HG03175 (cell line): ENCODE results near the gene HMGN3.
A peak's percentile ranks its signal among the peaks of the same experiment; 100 is the strongest.
"Not testable (repeated sequence)": the region's sequence is repeated elsewhere in the genome, so short reads cannot be mapped to it uniquely, and the experiment has no call there.

Source experiments
- ATAC-seq: cut with Tn5 transposase; IDR thresholded peaks from one replicate; pipeline ENCODE4 v1.9.1; 2021; ENCODE audit warnings: mild to moderate bottlenecking, moderate library complexity; ENCODE audit not compliant: unreplicated experiment

The HMGN3 gene

DNA sequence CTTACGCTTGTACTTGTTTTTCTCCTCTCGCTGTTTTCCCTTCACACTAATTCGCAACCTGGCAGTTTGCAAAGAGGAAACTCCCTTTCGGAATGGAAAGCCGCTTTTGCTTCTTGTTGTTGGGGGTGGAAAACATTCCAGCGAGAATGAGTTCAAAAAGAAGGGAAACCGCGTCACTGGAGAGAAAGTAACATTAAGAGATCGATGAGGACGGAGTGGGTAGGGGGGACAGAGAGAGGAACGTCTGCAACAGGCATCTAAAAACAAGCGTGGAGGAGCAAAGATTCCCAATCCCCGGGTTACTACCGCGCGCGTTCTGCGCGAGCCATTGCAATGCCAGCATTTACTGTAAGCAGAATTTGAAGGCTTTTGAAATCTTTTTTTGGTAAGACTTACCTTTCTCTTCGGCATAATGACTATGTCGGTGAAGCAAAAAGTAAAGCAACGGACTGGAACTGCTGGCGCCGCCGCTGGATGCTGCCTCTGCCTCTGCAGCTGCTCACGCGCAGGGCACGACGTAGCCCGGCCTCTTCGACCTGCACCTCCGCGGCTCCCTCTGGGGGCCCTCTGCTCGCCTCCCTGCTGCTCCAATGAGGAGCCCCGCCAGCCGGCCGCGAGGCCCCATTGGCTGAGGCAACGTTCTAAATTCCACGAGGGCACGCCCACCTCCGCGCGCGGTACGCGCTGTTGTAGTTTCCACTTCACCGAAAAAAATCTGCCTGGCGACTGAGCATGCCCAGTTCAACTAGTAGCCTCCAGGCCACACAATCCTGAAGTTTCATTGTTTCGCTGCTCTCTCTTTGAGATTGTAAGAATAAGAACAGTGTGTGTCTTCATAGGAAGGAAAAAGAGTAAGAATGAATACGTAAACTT, at the start of gene HMGN3:
TSS of gene HMGN3 (minus strand) at position 533 of the 873 bp plus-strand sequence.
- ATAC-seq = peak; percentile 92

DNA sequence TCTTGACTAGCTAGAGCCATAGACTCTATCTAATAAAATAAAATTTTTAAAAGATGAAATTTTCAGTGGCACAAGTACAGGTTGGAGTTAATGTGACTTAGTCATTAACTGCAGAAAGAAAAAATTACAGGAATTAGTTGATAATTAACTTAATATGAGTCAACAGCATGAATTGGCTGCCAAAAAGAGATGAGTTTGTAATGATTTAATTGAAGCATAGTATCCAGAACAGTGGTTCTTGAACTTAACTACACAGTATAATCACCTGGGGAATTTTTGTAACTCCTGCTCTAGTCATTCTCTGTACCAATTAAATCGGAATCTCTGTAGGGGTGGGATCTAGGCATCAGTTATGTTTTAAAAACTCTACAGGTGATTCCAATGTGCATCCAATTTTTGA, 46.3 kb upstream of the HMGN3 start:
- ATAC-seq = no peak

DNA sequence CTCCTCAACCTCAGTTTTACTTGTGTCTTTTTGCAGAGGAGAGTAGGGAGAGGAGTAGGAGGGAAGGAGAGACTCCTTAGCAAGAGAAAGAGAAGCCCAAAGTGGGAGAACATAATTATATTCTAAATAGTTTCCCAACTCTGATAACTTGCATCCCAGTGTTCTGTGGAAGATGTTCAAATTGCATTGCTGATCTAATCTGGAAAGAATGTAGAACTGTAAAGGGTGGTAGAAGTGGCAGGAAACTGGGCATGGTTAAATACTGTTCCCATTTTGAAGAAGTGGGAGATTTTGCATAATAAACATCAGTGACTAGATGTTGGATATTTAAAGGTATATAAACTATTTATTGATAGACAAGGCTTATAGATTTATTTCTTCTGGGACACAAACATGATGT, 42.6 kb upstream of the HMGN3 start:
- ATAC-seq = no peak

DNA sequence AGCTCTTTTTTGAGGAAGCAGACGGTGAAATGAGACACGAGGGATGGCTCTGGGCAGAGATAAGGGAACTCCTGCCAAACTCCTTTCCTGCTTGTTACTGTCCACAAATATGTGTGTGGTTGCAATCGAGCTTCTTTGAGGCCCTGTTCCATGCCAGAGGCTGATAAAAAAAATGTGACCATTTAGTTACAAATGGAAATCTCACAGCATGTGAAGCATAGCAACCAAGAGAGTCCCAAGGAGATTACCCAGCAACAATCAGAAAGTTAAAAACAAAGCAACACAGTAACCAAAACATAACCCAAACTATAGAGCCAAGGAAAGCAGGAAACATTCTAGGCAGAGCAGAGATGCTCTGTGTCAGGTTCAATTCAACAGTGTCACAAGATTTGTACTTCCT, 35.4 kb upstream of the HMGN3 start:
- no peak for ATAC-seq

DNA sequence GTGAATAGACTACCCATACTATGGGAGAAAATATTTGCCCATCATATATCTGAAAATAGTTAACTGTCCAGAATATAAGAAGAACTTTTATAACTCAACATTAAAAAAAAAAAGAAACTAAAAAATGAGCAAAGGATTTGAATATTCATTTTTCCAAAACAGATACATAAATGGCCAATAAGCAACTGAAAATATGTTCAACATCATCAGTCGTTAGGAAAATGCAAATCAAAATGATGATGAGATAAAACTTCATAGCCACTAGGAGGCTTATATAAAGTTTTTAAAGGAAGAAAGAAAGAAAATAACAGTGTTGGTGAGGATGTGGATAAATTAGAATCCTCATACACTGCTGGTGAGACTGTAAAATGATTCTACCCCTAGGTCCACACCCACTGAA, 32.6 kb upstream of the HMGN3 start:
- ATAC-seq = no peak

DNA sequence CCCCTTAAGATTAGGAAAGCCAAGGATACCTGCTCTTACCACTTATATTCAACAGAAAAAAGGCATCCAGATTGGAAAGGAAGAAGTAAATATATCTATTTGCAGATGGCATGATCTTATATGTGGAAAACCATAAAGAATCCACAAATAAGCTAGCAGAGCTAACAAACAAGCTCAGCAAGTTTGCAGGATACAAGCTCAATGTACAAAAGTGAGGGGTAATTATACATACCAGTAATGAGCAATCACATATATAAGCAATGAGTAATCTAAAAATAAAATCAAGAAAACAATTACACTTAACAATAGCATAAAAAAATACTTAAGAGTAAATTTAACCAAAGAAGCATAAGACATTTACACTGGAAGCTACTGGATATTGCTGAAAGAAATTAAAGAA, 31.6 kb upstream of the HMGN3 start:
- no peak for ATAC-seq

DNA sequence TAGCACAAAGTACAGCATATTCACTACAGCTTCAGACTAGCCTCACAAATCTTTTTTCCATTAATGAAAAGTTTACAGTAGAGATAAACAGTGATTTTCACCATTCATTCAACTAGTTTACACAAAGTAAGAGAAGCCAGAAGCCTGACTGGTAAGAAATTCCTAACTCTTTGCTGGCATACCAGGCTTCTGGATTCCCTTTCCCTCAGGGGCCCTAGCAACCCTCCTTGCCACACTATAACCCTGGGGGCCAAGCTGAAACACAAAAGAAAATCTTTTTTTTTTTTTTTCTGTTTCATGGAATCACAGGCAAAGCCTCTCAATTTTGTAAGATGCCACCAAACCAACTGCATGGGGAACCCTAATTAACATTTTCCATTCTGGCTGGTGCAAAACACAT, 28.9 kb upstream of the HMGN3 start:
- no peak for ATAC-seq

DNA sequence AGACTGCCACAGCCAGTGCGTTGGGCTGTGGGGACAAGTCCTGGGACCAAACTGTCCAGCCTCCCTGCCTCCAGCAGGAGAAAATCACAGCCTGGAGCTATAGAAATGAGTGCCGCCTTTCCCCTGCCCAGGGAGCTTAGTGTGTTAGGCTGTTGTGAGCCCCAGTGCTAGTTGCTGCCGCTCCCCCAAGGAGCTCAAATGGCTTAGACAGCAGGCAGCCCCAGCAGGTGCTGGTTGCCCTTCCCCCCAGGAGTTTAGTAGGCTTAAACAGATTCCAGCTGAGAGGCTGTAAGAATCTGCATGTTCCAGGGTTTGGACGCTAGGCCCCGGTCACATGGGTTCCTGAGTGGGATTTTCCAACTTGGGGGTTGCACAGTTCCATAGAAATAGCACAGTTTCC, 27.2 kb upstream of the HMGN3 start:
- ATAC-seq = no peak

DNA sequence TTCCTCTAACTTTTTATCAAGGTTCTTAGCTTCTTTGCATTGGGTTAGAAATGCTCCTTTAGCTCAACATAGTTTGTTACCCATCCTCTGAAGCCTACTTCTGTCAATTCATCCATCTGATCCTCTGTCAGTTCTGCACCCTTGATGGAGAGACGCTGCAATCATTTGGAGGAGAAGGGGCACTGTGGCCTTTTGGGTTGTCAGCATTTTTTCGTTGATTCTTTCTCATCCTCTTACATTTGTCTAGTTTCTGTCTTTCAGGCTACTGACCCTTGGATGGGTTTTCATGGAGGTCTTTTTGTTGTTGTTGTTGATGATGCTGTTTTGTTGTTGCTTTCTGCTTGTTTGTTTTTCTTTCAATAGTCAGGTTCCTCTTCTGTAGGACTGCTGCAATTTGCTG, 26.3 kb upstream of the HMGN3 start:
- ATAC-seq = no peak

DNA sequence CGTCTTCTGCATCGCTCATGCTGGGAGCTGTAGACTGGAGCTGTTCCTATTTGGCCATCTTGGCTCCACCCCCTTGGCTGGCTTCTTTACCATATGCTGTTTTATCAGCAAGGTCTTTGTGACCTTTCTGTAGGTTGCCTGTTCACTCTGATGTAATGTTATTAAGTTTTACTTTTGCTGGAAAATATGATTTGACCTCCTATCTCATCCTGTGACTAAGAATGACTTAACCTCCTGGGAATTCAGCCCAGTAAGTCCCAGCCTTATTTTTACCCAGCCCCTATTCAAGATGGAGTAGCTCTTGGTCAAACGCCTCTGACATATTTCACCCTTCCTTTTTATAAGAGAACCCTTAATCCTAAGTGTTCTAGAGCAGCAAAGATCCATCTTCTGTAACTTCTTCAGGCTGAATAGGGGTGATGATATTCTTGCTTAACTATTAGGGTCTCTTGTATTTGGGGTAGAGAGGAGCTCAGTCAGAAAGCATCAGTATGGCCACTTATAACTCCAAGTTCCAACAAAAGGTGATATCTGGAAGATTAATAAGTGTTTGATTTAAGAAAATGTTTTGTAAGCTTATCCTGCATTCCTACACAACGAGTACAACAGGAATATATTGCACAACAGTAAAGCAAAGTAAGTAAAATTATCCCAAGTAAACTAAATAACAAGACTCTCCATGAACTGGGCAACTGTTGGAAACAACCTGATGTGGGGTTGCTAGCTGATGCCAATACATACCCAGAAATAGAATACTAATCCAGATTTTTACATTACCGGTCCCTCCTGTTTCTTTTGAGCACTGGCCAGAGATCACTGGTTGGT, 23.1 kb upstream of the HMGN3 start:
- ATAC-seq = no peak

DNA sequence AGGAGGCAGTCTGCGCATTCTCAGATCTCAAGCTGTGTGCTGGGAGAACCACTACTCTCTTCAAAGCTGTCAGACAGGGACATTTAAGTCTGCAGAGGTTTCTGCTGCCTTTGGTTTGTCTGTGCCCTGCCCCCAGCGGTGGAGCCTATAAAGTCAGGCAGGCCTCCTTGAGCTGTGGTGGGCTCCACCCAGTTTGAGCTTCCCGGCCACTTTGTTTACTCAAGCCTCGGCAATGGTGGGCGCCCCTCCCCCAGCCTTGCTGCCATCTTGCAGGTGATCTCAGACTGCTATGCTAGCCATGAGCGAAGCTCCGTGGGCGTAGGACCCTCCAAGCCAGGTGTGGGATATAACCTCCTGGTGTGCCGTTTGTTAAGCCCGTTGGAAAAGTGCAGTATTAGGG, 22.3 kb upstream of the HMGN3 start:
- ATAC-seq = not testable (repeated sequence)

DNA sequence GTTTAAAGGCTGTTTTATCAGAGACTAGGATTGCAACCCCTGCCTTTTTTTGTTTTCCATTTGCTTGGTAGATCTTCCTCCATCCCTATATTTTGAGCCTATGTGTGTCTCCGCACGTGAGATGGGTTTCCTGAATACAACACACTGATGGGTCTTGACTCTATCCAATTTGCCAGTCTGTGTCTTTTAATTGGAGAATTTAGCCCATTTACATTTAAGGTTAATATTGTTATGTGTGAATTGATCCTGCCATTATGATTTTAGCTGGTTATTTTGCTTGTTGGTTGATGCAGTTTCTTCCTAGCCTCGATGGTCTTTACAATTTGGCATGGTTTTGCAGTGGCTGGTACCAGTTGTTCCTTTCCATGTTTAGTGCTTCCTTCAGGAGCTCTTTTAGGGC, 20.6 kb upstream of the HMGN3 start:
- ATAC-seq = not testable (repeated sequence)

DNA sequence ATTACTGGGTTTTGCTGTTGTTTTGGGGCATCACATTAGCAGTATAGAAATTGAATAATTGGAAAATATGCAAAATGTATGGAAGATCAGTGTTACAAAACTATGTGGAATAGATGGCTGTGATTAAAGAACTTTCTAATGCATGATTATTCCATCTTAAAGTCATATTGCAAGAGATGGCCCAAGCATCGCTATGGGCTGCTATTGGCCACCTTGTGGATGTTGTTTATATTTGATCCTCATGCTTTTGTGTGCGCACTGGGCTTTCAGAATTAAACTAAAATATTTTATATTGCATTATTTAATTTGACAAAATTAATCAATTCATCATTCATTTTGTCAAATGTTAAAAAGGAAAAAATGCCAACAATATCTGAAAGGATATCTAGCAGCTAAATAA, 16.1 kb upstream of the HMGN3 start:
- ATAC-seq = no peak

DNA sequence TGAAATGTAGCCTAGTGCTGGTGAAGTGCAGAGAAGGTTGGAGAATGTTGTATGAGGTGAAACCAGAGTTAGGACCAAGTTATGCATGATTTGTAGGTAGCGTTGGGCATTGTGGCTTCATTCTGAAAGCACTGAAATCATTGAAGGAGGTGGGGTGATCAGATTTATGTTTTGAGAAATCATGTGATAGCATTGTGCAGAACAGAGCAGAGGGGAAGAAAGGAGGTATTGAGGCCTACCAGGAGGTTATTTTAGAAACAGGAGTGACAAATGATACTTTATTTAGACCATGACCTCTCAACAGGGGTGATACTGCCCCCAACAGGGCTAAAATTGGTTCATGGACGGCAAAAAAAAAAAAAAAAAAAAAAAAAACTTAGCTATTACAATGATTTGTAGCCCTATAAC, 15.6 kb upstream of the HMGN3 start:
- peak; percentile 68 for ATAC-seq

DNA sequence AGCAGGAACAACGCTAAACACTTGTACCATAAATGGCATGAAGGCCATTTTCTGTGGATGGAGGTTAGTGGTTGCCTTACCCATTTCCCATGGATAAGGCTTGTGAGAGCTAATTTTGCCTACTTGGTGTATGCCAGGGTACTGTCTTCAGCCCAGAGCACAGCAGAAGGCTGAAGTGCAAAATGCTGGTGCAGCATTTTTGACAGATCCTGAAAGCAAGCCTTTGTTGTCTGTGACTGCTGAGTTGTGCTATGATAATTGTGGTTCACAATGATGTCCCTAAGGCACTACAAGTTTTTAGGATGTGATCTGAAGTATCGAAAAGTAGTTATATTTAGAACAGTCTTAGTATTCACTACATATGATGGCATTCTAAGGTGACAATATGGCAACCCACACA, 14.7 kb upstream of the HMGN3 start:
- no peak for ATAC-seq

DNA sequence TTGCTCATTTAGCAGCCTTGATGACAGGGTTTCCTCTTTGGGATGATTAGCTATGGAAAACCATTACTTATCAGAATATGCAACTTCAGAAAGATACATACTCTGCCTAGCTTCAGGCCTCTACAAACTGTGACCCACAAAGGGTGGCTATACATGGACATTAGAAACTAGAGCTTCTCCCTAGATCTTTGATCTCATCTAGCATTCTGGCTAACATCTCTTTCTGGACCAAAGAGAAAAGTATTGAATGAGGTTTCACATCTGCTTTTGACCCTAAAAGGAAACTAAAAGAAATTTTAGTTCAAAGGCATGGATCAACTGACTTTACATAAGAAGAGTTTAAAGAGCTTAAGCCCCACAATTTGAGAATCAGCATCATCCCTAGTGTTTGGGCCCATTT, 12.4 kb upstream of the HMGN3 start:
- ATAC-seq = peak; percentile 83

DNA sequence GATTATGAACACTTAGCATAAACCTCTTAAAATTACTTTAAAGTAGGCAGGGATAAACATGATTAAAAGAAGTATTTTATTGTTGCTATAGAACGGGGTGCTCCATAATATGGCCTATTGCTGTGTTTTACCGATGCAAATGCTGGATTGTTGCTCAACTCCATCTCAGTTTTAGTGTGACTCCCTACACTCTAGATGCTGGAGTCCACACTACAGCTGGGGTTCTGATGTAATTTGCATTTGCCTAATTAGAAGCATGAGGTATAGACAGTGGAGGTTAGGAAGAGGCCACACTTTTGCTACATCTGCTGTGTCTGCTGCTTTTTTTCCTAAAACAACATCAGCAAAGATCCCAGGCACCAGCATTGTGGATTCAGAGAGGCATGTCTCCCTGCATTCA, 6.7 kb upstream of the HMGN3 start:
- no peak for ATAC-seq

DNA sequence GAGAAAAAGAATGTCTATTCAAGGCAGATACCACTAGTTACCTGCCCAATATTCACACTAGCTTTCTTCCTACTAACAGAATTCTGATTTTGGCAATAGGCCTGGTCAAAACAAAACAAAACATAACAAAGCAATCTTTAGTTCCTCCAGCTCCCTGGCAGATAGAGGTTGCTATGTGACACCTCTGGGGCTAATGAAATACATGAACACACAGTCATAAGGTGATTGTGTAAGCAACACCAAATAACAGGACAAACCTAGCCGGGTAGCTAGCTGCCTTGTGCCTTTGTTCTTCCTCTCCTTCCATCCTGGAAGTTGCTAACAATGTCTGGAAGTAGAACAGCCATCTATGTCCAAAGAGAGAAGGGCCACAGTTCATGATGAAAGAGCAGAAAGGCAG, 6.0 kb upstream of the HMGN3 start:
- ATAC-seq = peak; percentile 68

DNA sequence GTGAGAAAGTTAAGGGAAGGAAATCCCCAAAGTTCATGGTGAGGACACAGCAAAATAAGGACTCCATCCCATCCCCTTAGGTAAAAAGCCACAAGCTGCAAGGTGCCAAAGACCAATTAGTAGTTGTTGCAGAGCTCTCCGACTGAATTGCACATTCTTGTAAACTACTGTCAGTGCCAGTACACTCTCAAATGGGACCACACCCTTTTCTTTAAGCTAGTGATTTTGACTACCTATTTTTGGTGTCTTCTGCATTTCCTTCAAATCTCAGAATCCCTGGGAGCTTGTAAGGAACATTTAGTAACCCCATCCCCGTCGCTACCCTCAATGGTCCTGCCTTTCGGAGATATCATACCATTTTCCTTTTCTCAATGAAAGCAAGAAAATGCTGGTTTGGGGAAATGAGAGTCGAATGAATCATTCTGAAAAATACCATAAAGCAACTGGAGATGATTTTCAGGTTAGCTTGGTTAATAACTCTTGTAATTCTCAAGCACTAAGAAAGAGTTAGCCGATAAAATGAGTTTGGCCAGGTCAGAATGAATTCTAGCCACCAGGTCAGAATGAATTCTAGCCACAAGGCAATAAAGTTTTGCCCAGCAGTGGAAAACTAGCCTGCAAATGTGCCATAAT, 5.2 kb upstream of the HMGN3 start:
- peak; percentile 61 for ATAC-seq

DNA sequence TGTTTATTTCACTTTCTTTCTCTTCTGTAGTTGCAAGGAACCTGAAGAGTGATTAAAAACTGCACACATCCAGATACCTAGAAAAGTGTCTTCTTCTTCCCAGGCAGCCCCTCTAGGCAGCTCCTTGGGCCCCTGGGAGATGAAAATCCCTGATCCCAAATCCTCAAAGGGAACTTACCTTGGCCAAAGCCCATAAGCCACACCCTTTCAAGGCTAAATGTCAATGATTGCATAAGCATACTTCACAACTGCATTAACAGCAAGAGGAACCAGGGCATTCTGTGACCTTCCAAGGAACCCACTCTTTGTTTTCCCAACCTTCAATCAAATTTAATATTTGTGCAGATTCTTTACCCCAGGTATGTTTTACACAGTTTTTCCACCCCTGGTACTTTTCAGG, 4.4 kb upstream of the HMGN3 start:
- ATAC-seq = no peak

DNA sequence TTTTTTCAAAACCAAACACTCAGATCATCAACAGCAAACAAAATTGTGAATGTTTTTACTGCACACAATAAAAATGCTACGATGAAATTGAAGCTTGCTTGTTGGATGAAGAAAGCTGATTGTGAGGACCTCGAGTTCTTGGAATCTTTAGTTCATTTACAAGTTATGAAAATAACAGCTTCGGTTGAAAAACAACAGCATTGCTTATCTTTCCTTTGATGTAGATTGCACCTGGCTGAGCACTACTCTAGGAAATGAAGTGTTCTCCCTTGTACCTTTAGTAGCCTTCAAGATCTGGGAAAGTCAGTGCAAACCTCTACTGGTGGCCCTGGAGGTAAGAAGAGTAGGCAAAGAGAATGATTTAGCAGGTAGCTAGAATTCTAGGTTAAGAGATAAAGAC, 2.2 kb upstream of the HMGN3 start:
- ATAC-seq = no peak
